Fibroblast of villous mesenchyme (primary cell): ENCODE results near the gene ESYT2. TPM values are rescaled to one million over a fixed set of nuclear protein-coding genes. Genes with fewer than 3 reads are reported as not detected.

Experiments
- DNase-seq: peaks from one replicate; pipeline ENCODE4 v3.0.0-alpha.2; 2010; ENCODE audit warnings: low read depth
- H3K4me3 ChIP-seq: 2 replicates; pipeline ENCODE4 v1.5.1; 2011; ENCODE audit warnings: low read depth, mild to moderate bottlenecking, low read length
- total RNA-seq: library from RNA; depleted of rRNA; stranded (reverse); fragments of >200 nt; gene quantifications from 2 replicates; pipeline ENCODE4 v1.2.3, GENCODE V29; 2012
- TF ChIP-seq, protein P1 (sequence below): IDR thresholded peaks from 2 replicates; pipeline ENCODE4 v1.5.1; 2012; ENCODE audit warnings: low read depth, mild to moderate bottlenecking, low read length; ENCODE audit not compliant: insufficient read depth

The ESYT2 gene
- total RNA-seq, 1 donor: 75.1 TPM

DNA sequence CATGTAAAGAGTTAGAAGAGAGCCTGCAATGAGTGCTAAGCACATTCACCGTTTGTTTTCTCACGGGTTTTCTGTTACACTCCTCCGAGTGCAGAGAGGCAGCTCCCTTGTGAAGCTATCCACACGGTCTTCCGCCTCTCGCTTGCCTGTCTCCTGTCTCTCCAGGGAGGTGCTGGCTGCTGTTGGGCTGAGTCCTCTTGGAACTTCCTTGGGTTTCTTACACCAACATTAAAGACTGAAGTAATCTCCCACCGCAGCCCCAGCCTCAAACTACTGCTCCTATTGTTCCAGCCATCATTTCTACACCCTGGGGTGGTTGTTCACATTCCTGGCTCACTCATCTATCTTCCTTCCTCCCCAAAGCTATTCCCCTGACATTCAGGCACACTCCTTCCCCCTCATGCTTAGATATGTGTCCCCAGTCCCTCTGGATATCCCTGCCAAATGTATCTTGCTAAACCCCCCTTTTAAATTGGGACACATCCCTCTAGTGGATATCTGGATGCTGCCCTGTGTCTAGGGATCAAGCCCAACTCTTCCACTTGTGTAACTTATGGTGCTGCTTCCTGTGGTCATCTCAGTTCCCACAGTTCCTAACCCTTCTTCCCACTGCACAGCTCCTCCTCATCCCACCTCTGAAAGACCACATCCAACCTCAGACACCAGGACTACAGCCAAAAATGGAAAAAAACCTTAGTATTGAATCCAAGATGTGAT is 14.1 kb downstream of the ESYT2 start:
- TF ChIP-seq, protein P1, sequence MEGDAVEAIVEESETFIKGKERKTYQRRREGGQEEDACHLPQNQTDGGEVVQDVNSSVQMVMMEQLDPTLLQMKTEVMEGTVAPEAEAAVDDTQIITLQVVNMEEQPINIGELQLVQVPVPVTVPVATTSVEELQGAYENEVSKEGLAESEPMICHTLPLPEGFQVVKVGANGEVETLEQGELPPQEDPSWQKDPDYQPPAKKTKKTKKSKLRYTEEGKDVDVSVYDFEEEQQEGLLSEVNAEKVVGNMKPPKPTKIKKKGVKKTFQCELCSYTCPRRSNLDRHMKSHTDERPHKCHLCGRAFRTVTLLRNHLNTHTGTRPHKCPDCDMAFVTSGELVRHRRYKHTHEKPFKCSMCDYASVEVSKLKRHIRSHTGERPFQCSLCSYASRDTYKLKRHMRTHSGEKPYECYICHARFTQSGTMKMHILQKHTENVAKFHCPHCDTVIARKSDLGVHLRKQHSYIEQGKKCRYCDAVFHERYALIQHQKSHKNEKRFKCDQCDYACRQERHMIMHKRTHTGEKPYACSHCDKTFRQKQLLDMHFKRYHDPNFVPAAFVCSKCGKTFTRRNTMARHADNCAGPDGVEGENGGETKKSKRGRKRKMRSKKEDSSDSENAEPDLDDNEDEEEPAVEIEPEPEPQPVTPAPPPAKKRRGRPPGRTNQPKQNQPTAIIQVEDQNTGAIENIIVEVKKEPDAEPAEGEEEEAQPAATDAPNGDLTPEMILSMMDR: no peak
- DNase-seq: peak; percentile 39
- H3K4me3 ChIP-seq: no peak overlapping the region

DNA sequence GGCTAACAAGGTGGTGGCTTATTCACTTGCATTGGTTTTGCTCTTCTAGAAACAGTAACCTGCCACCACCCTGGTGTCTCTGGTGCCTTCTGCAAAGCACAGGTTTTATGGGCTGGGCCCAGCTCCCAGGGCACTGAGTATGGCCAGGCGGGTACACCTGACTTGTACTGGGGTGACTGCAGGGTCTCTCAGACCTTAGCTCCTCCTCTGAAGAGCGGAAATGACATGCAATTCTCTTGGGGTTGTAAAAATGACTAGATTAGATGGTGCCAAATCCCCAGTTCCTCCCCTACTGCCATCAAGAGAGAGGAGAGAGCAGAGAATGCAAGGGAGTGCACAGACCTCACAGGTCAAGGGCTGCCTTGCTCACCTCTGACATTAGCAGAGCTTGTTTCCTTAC is 14.7 kb downstream of the ESYT2 start:
- no peak overlapping the region for H3K4me3 ChIP-seq
- TF ChIP-seq, protein P1: no peak
- peak; percentile 31 for DNase-seq

DNA sequence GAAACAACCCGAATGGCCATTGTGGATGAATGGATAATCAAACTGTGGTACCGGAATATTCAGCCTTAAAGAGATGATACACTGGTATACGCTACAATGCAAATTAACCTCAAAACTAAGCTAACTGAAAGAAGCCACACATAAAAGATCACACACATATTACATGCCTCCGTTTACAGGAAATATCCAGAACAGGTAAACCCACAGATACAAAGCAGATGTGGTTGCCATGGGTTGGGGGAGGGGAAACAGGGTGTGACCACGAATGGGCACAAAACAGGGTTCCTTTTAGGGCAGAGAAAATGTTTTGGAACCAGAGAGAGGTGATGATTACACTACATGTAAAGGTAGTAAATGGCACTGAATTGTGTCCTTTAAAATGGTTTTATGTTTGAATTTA is 16.6 kb downstream of the ESYT2 start:
- no peak overlapping the region for H3K4me3 ChIP-seq
- TF ChIP-seq, protein P1: no peak
- no peak for DNase-seq

DNA sequence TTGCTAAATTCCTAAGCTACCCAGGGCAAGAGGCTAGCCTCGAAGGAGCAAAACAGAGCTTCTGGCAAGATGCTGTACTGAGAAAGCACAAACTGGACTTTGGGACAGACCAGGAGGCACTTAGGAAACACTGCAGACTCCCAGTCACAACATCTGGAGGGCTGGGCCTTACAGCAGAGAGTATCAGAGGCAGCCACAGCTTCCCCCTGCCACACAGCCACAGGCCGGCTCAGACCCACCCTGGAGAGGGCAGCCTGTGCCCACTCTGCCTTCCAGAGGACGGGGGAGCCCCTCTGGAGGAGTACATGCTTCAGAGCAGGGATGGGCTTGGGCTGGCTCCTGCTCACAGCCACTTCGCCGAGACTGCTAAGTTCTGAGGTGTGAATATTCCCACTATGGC is 17.4 kb downstream of the ESYT2 start:
- DNase-seq: no peak
- TF ChIP-seq, protein P1: no peak
- H3K4me3 ChIP-seq: no peak overlapping the region

DNA sequence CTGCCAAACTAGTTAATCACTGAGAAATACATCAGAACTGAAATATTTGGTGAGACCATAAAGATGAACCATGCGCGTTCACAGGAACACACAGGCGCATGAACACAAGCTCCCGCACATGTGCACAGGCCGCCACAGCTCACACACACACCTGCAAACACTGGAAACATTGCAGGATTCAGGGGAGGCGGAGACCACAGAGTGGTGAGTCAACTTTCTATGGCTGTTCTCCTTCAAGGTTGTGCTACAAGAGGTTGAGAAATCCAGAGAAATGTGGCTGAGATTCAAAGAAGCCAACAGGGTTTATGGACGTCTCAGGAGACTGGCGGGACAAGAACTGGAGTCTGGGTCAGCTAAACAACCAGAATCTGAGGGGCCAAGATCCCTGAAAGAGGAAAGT is 17.8 kb downstream of the ESYT2 start:
- DNase-seq: peak; percentile 87

DNA sequence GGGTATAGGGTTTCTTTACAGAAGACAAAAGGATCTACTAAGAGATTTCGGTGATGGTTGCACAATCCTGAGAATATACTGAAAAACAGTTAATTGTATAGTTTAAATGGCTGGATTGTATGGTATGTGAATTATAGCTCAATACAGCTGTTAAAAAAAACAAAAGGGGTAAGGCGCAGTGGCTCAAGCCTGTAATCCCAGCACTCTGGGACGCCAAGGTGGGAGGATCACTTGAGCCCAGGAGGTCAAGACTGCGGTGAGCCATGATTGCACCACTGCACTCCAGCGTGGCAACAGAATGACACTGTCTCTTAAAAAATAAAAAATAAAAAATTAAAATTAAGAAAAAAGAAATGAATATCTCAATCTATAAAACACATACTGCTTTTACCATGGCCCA is 18.5 kb downstream of the ESYT2 start:
- TF ChIP-seq, protein P1: no peak
- no peak overlapping the region for H3K4me3 ChIP-seq
- DNase-seq: no peak

More for the DNA sequence above, 17.8 kb downstream of the ESYT2 start:
- TF ChIP-seq, protein P1: no peak
- H3K4me3 ChIP-seq: no peak overlapping the region

DNA sequence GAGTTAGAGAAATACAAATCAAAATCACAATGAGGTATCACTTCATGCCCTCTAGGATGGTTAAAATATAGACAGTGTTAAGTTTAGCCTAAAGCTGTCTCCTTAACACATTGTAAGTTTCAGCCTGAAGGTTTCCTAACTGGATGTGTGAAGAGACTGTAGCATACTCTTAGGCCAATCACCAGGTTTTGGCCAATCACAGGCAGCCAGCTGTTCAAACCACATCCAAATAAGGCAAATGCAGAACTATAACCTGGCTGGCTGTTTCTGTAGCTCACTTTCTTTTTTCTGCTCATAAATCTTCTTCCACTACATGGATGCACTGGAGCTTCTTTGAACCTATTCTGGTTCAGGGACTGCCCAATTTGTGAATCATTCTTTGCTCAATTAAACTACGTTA is 19.7 kb downstream of the ESYT2 start:
- TF ChIP-seq, protein P1: no peak
- no peak overlapping the region for H3K4me3 ChIP-seq
- DNase-seq: peak; percentile 35
